ENCODE data around the gene JUNB. TPM values are rescaled to one million over a fixed set of nuclear protein-coding genes. Genes with fewer than 3 reads are reported as not detected.

The JUNB gene
- total and polyA plus RNA-seq, 2 of the 8 experiments (the other 6 are each of a cell fraction or from before 2014, with no cell fraction given) = 7.4 to 10.0 TPM

DNA sequence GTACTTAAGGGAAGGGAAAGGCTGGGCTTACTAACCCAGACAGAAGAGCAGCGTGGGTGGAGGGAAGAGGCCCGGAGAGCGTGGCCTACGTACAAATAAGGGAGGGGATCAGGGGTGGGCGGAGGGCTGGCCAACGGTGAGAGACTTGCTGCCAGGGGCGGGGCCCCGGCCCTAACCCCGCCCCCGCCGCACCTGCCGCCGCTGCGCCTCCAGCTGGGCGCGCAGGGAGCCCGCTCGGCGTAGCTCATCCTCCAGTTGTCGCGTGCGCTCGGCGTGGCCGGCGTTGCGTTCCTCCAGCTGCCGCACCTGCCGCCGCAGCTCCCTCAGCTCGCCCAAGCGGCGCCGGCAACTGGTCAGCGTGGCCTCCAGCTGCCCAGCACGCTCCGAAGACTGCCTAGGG lies 21.6 kb upstream of the JUNB start (continued):
- TF ChIP-seq BRCA1 (IDR thresholded peaks at IDR 0.05; ENCODE audit: low read depth, low read length) = no peak
- TF ChIP-seq, protein P1, sequence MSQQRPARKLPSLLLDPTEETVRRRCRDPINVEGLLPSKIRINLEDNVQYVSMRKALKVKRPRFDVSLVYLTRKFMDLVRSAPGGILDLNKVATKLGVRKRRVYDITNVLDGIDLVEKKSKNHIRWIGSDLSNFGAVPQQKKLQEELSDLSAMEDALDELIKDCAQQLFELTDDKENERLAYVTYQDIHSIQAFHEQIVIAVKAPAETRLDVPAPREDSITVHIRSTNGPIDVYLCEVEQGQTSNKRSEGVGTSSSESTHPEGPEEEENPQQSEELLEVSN (IDR thresholded peaks at IDR 0.05) = peak; percentile 66; the same call in 1 of the 2 replicates
- TF ChIP-seq GTF2F1 (IDR thresholded peaks at IDR 0.05; ENCODE audit: borderline replicate concordance, low read depth, low read length) = no peak
- no peak for TF ChIP-seq KDM5A (IDR thresholded peaks at IDR 0.05; ENCODE audit: low read length)
- peak; percentile 49 to 82; a peak in 2 of 4 replicates for TF ChIP-seq SIN3A (conservative IDR thresholded peaks at IDR 0.05 in 1 of 2, IDR thresholded peaks at IDR 0.05 in 1 of 2; ENCODE audit: low read depth in 1 of 2, low read length in 2 of 2)
- no peak for TF ChIP-seq ZNF274 (IDR thresholded peaks at IDR 0.05; ENCODE audit: borderline replicate concordance, extremely low read depth, low read length)
- 0 out of 2 replicates have a peak, but pooled peaks have one; percentile 9 for TF ChIP-seq TEAD4 (IDR thresholded peaks at IDR 0.05; ENCODE audit: low read depth, low read length)
- TF ChIP-seq TAF7 (optimal IDR thresholded peaks at IDR 0.05; ENCODE audit: borderline replicate concordance, low read depth, low read length) = peak; percentile 56
- TF ChIP-seq RXRA (IDR thresholded peaks at IDR 0.05; ENCODE audit: insufficient read depth, low read depth, low read length) = no peak
- no peak for TF ChIP-seq PHF8 (conservative IDR thresholded peaks at IDR 0.05; ENCODE audit: low read depth, low read length)
- TF ChIP-seq, protein P2, sequence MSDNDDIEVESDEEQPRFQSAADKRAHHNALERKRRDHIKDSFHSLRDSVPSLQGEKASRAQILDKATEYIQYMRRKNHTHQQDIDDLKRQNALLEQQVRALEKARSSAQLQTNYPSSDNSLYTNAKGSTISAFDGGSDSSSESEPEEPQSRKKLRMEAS (IDR thresholded peaks at IDR 0.05) = peak; percentile 92
- no peak for TF ChIP-seq HDAC2 (IDR thresholded peaks at IDR 0.05; ENCODE audit: borderline replicate concordance in 1 of 2, low read depth in 2 of 2, low read length in 2 of 2)
